ENCODE measurements around the gene ODR4. TPM values are rescaled to one million over a fixed set of nuclear protein-coding genes. Genes with fewer than 3 reads are reported as not detected.
"Not testable (repeated sequence)": the region's sequence is repeated elsewhere in the genome, so short reads cannot be mapped to it uniquely, and the experiment has no call there.

Gene ODR4
- total and polyA plus RNA-seq, 2 of the 4 experiments (the other 2 are of a cell fraction) = 9.4 to 9.7 TPM

- no peak overlapping the region for H4K5ac ChIP-seq (ENCODE audit: low read depth, low read length)
- ChIA-PET POLR2A (ENCODE audit: unreplicated experiment) (no interaction called here), CTCF (no interaction called here)
- peak; percentile 71 for TF ChIP-seq MAFK (IDR thresholded peaks at IDR 0.05; ENCODE audit: low read depth, low read length)
- TF ChIP-seq USF2 (IDR thresholded peaks at IDR 0.05; ENCODE audit: low read depth, low read length) = no peak
- DNase-seq = no peak
- H2BK120ac ChIP-seq (ENCODE audit: low read depth, low read length) = no peak overlapping the region
- no peak overlapping the region for H3K4me2 ChIP-seq (ENCODE audit: low read depth, low read length)
- intact Hi-C loops (cut with micrococcal nuclease) (no loop called here), dilution Hi-C loops (cut with HindIII; ENCODE audit: low sequenced_read_pairs, unreplicated experiment) (no loop called here), in situ Hi-C loops (cut with MboI; ENCODE audit: low sequenced_read_pairs) (no loop called here)
- H2AK9ac ChIP-seq (replicated peaks; ENCODE audit: low read depth, low read length, poor library complexity) = no peak overlapping the region
- no peak overlapping the region for H3K56ac ChIP-seq (ENCODE audit: extremely low read depth, insufficient read depth, low read length)
- no peak overlapping the region for H2AFZ ChIP-seq (replicated peaks; ENCODE audit: low read length, poor library complexity)
- H3K23ac ChIP-seq (ENCODE audit: low read depth, low read length) = no peak overlapping the region
- no peak overlapping the region for H3K9ac ChIP-seq (ENCODE audit: low read depth, low read length)
- no peaks in the 10 kb centered on the region for H3K9me1 ChIP-seq (ENCODE audit: insufficient read depth, low read length)
- H3K9me3 ChIP-seq (ENCODE audit: control insufficient read depth, insufficient read depth, low read length) = no peaks in the 10 kb centered on the region
- no peaks in the 10 kb centered on the region for H3K4me1 ChIP-seq (ENCODE audit: control insufficient read depth, insufficient read depth, low read length)
- H3K27ac ChIP-seq (ENCODE audit: insufficient read depth, low read length) = no peak overlapping the region
- no peak overlapping the region for H3K4ac ChIP-seq (ENCODE audit: low read depth, low read length)
- H2BK15ac ChIP-seq (ENCODE audit: low read depth, low read length) = no peak overlapping the region
- H3K36me3 ChIP-seq (ENCODE audit: control insufficient read depth, insufficient read depth, low read length) = no peaks in the 10 kb centered on the region
- no peak overlapping the region for H3K4me3 ChIP-seq (ENCODE audit: insufficient read depth, low read depth, low read length)
- H2BK20ac ChIP-seq (ENCODE audit: low read depth, low read length) = no peak overlapping the region
- no peak overlapping the region for H3K14ac ChIP-seq (replicated peaks; ENCODE audit: low read depth, low read length)
- H4K8ac ChIP-seq (ENCODE audit: low read depth in 2 of 2, low read length in 2 of 2) = no peak overlapping the region
- H3K27me3 ChIP-seq (ENCODE audit: control insufficient read depth, insufficient read depth, low read length) = no peaks in the 10 kb centered on the region
- no peak overlapping the region for H2AK5ac ChIP-seq (ENCODE audit: low read depth, low read length)
- BruUV-seq (replicated peaks) = no TSS peak
- WGBS, 2 experiments (ENCODE audit: extremely low coverage in 2 of 2, insufficient read length in 1 of 2) = 40% methylated on average over 1 of the region's 3 CpGs; no CpG with 5 or more reads in 1 of the 2 experiments
- no peak overlapping the region for H4K91ac ChIP-seq (ENCODE audit: insufficient read depth, low read depth, low read length)
- H3K79me1 ChIP-seq (ENCODE audit: low read depth in 1 of 2, low read length in 2 of 2) = no peaks in the 10 kb centered on the region
- H2BK5ac ChIP-seq (ENCODE audit: low read depth, low read length, poor library complexity, severe bottlenecking) = no peak overlapping the region
- no peak for ATAC-seq (ENCODE audit: low read depth)
- H4K20me1 ChIP-seq (ENCODE audit: insufficient read depth, low read length) = no peaks in the 10 kb centered on the region
- H3K18ac ChIP-seq (ENCODE audit: low read depth, low read length) = no peak overlapping the region
Measured at GRCh38 chr1:186456729-186457255, 81.2 kb downstream of the ODR4 start.

- H3K9me1 ChIP-seq (ENCODE audit: insufficient read depth, low read length); H3K9ac ChIP-seq (ENCODE audit: low read depth, low read length); H2BK5ac ChIP-seq (ENCODE audit: low read depth, low read length, poor library complexity, severe bottlenecking); DNase-seq; H3K79me1 ChIP-seq (ENCODE audit: low read depth in 1 of 2, low read length in 2 of 2); H2BK20ac ChIP-seq (ENCODE audit: low read depth, low read length); H2BK15ac ChIP-seq (ENCODE audit: low read depth, low read length); H3K4me2 ChIP-seq (ENCODE audit: low read depth, low read length); H4K8ac ChIP-seq (ENCODE audit: low read depth in 2 of 2, low read length in 2 of 2); H3K27ac ChIP-seq (ENCODE audit: insufficient read depth, low read length); H3K9me3 ChIP-seq (ENCODE audit: control insufficient read depth, insufficient read depth, low read length); H4K91ac ChIP-seq (ENCODE audit: insufficient read depth, low read depth, low read length); H3K56ac ChIP-seq (ENCODE audit: extremely low read depth, insufficient read depth, low read length); H2AK5ac ChIP-seq (ENCODE audit: low read depth, low read length); H3K4me1 ChIP-seq (ENCODE audit: control insufficient read depth, insufficient read depth, low read length); H3K4ac ChIP-seq (ENCODE audit: low read depth, low read length); dilution Hi-C loops (cut with HindIII; ENCODE audit: low sequenced_read_pairs, unreplicated experiment); H3K18ac ChIP-seq (ENCODE audit: low read depth, low read length); H4K5ac ChIP-seq (ENCODE audit: low read depth, low read length); H3K27me3 ChIP-seq (ENCODE audit: control insufficient read depth, insufficient read depth, low read length); H2AFZ ChIP-seq (replicated peaks; ENCODE audit: low read length, poor library complexity); BruUV-seq (replicated peaks); H2AK9ac ChIP-seq (replicated peaks; ENCODE audit: low read depth, low read length, poor library complexity); in situ Hi-C loops (cut with MboI; ENCODE audit: low sequenced_read_pairs); H3K36me3 ChIP-seq (ENCODE audit: control insufficient read depth, insufficient read depth, low read length); intact Hi-C loops (cut with micrococcal nuclease); H2BK120ac ChIP-seq (ENCODE audit: low read depth, low read length); H3K14ac ChIP-seq (replicated peaks; ENCODE audit: low read depth, low read length); H3K4me3 ChIP-seq (ENCODE audit: insufficient read depth, low read depth, low read length); H3K23ac ChIP-seq (ENCODE audit: low read depth, low read length); H4K20me1 ChIP-seq (ENCODE audit: insufficient read depth, low read length); CTCF ChIA-PET; ATAC-seq (ENCODE audit: low read depth); POLR2A ChIA-PET (ENCODE audit: unreplicated experiment): not testable (repeated sequence)
- no CpG with 5 or more reads among the region's 14 CpGs for WGBS, 2 experiments (ENCODE audit: extremely low coverage in 2 of 2, insufficient read length in 1 of 2)
Measured at GRCh38 chr1:186459161-186459560, 83.5 kb downstream of the ODR4 start.

Measured in IMR-90 (cell line).